Thyroid gland (tissue), 4 donors: ENCODE results near the gene AAMDC.

Experiments
- CTCF ChIP-seq, 6 experiments: fragments of 200-600 bp in 3 of 6; fragments of 450-650 bp in 3 of 6; sonication (generic) in 3 of 6; IDR thresholded peaks; one replicate each; pipeline ENCODE4 v1.5.1; 2016 to 2019; ENCODE audit warnings: antibody characterized with exemption in 6 of 6, mild to moderate bottlenecking in 2 of 6, inconsistent platforms in 1 of 6, moderate library complexity in 1 of 6
- POLR2A ChIP-seq, 2 donors: fragments of 450-650 bp; IDR thresholded peaks; one replicate each; pipeline ENCODE4 v1.6.1; 2017; ENCODE audit warnings: antibody characterized with exemption in 2 of 2, mild to moderate bottlenecking in 2 of 2, moderate library complexity in 1 of 2

DNA sequence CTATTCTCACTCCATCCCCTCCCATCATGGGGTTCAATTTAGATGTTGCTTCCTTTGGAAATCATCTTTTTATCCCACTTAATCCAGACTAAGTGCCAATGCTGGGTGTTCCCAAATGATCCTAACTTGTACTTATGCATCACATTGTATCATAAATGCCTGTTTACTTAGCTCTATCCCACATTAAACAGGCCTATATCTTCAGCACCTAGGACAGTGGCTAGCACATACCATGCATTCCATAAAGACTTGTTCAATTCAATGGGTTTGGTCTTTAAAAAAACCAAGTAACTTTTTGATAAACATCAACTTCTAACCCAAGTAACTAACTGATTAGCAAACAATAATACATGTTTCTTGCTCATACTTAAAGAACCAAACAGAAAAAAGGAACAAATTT, 41.0 kb upstream of the AAMDC start:
- TF ChIP-seq POLR2A (IDR thresholded peaks at IDR 0.05) (no peak), CTCF (IDR thresholded peaks at IDR 0.05) (no peak)
